ENCODE data around the gene MOB3C. TPM values are rescaled to one million over a fixed set of nuclear protein-coding genes. Genes with fewer than 3 reads are reported as not detected.
"Not testable (repeated sequence)": the region's sequence is repeated elsewhere in the genome, so short reads cannot be mapped to it uniquely, and the experiment has no call there.

Gene MOB3C
- total RNA-seq, 4 donors from 2014 or later: 19.5 to 27.0 (median 24.4) TPM

DNA sequence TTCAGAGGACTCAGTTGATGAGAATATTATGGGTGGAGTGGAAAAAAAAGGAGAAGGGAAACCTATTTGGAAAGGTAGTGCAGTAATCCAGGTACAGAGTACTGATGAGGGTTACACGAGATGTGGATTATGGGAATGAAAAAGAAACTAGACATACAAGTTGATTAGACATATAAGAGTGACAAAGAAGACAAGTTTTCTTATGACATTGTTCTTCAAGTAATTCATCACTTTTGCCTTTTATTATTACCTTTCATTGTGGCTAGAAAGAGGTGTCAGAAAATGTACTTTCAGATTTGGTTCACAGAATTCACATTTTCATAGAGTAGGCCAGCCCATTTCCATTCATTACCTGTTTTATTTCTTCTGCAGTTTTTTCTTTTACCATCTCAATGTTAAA lies 41.2 kb upstream of the MOB3C start:
- peaks cover 0 to 30% (median 19%) of the 10 kb centered on the region in 4 donors for H3K4me1 ChIP-seq
- intact Hi-C loops (cut with DNase I): no loop called here
- H3K27ac ChIP-seq (replicated peaks in 1 of 4): peak overlapping the region in 2 of 4 donors; percentile 47 to 50
- WGBS: 88% methylated on average over 1 of the region's 1 CpG
- no peak for DNase-seq (ENCODE audit: extremely low spot score)
- peaks cover 0 to 80% (median 47%) of the 10 kb centered on the region in 4 donors for H3K36me3 ChIP-seq
- H3K27me3 ChIP-seq: no peaks in the 10 kb centered on the region
- no peak overlapping the region for H3K4me3 ChIP-seq
- TF ChIP-seq POLR2A (IDR thresholded peaks at IDR 0.05; ENCODE audit: low read depth) (no peak), POLR2AphosphoS5 (IDR thresholded peaks at IDR 0.05) (no peak), EP300 (IDR thresholded peaks at IDR 0.05) (no peak)
- TF ChIP-seq, protein P1, sequence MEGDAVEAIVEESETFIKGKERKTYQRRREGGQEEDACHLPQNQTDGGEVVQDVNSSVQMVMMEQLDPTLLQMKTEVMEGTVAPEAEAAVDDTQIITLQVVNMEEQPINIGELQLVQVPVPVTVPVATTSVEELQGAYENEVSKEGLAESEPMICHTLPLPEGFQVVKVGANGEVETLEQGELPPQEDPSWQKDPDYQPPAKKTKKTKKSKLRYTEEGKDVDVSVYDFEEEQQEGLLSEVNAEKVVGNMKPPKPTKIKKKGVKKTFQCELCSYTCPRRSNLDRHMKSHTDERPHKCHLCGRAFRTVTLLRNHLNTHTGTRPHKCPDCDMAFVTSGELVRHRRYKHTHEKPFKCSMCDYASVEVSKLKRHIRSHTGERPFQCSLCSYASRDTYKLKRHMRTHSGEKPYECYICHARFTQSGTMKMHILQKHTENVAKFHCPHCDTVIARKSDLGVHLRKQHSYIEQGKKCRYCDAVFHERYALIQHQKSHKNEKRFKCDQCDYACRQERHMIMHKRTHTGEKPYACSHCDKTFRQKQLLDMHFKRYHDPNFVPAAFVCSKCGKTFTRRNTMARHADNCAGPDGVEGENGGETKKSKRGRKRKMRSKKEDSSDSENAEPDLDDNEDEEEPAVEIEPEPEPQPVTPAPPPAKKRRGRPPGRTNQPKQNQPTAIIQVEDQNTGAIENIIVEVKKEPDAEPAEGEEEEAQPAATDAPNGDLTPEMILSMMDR (IDR thresholded peaks at IDR 0.05): no peak
- H3K9me3 ChIP-seq: no peaks in the 10 kb centered on the region

DNA sequence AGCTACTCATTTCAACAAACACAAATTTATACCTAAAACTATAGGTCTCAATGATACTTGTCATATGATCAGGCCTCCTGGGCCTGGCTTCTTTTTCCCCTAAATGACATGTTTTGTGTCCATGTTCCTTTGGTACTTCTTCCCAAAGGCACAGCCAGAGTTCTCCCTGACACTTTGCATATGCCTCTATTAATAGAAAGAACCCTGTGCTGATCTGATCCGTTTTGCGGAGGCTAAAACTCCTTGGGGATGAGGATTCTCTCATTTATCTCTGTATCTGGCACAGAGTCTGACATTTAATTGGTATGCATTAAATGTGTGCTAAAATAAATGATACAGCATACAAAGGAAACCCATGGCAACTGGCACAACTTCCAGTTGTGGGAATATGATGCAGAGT lies 40.0 kb upstream of the MOB3C start:
- Histone ChIP-seq H3K4me1 (peaks cover 0 to 30% (median 19%) of the 10 kb centered on the region in 4 donors), H3K27me3 (no peaks in the 10 kb centered on the region), H3K9me3 (no peaks in the 10 kb centered on the region), H3K4me3 (no peak overlapping the region), H3K36me3 (peaks cover 5 to 78% (median 53%) of the 10 kb centered on the region in 4 donors), H3K27ac (replicated peaks in 1 of 4) (peak overlapping the region in 2 of 4 donors; percentile 47 to 50)
- intact Hi-C loops (cut with DNase I): no loop called here
- no peak for DNase-seq (ENCODE audit: extremely low spot score)
- WGBS: 13% methylated on average over 2 of the region's 2 CpGs
- TF ChIP-seq, protein P1 (IDR thresholded peaks at IDR 0.05): no peak
- TF ChIP-seq EP300 (IDR thresholded peaks at IDR 0.05): no peak
- no peak for TF ChIP-seq POLR2A (IDR thresholded peaks at IDR 0.05; ENCODE audit: low read depth)
- no peak for TF ChIP-seq POLR2AphosphoS5 (IDR thresholded peaks at IDR 0.05)

DNA sequence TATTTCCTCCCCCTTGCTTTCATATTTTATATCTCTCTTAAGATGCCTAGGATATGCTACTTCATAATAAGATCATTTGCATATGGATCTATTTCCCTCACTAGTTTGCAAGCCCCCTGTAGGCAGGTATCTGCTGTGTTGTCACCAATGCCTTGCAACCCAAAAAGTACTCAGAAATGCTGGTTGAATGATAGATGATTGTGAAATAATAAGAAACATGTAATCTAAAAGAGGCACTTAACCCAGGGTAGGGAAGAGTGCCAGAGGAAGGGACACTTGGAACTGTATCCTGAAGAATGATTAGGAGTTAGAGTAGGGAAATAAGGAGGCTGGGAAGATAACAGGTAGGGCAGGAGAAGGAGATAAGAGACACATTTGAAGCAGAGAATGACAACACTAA lies 39.2 kb upstream of the MOB3C start:
- H3K36me3 ChIP-seq: peaks cover 5 to 76% (median 51%) of the 10 kb centered on the region in 4 donors
- intact Hi-C loops (cut with DNase I): no loop called here
- TF ChIP-seq POLR2AphosphoS5 (IDR thresholded peaks at IDR 0.05) (no peak), POLR2A (IDR thresholded peaks at IDR 0.05; ENCODE audit: low read depth) (no peak), EP300 (IDR thresholded peaks at IDR 0.05) (no peak)
- TF ChIP-seq, protein P1 (IDR thresholded peaks at IDR 0.05): no peak
- peak overlapping the region in 2 of 4 donors; percentile 47 to 50 for H3K27ac ChIP-seq (replicated peaks in 1 of 4)
- no peaks in the 10 kb centered on the region for H3K9me3 ChIP-seq
- H3K27me3 ChIP-seq: no peaks in the 10 kb centered on the region
- no peak overlapping the region for H3K4me3 ChIP-seq
- H3K4me1 ChIP-seq: peaks cover 0 to 30% (median 19%) of the 10 kb centered on the region in 4 donors
- DNase-seq (ENCODE audit: extremely low spot score): no peak

DNA sequence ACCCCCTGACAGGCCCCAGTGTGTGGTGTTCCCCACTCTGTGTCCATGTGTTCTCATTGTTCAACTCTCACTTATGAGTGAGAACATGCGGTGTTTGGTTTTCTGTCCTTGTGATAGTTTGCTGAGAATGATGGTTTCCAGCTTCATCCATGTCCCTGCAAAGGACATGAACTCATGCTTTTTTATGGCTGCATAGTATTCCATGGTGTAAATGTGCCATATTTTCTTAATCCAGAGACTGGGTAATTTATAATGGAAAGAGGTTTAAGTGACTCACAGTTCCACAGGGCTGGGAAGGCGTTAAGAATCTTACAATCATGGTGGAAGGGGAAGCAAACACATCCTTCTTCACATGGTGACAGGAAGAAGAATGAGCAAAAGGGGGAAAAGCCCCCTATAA lies 38.1 kb upstream of the MOB3C start:
- peaks cover 15 to 80% (median 56%) of the 10 kb centered on the region in 4 donors for H3K36me3 ChIP-seq
- peaks cover 0 to 30% (median 19%) of the 10 kb centered on the region in 4 donors for H3K4me1 ChIP-seq
- peak overlapping the region in 1 of 4 donors; percentile 79 for H3K27ac ChIP-seq (replicated peaks in 1 of 4)
- H3K9me3 ChIP-seq; H3K4me3 ChIP-seq; H3K27me3 ChIP-seq; DNase-seq (ENCODE audit: extremely low spot score); intact Hi-C loops (cut with DNase I): not testable (repeated sequence)
- 100% methylated on average over 2 of the region's 2 CpGs for WGBS

DNA sequence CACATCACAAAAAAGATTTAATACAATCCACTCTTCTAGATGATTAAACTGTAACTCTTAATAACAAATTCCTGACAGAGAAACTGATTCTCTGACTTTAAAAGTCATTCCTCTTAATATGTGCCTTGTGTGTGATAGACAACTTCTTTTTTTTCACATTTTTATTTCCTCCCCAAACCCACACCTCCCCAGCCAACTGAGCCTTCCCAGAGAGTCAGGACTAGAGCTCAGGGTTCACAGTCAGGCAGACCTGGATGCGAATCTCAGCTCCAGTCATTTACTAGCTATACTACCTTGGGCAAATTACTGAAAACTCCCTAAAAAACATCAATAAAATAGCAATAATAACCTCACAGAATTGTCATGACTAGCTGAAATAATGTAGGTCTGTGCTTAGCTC lies 37.4 kb upstream of the MOB3C start:
- no peak for DNase-seq (ENCODE audit: extremely low spot score)
- Histone ChIP-seq H3K36me3 (peaks cover 19 to 78% (median 57%) of the 10 kb centered on the region in 4 donors), H3K27ac (replicated peaks in 1 of 4) (peak overlapping the region; percentile 63 to 79 (median 69)), H3K4me1 (peaks cover 0 to 30% (median 19%) of the 10 kb centered on the region in 4 donors), H3K4me3 (peak overlapping the region in 3 of 4 donors; percentile 7 to 28 (median 19)), H3K27me3 (no peaks in the 10 kb centered on the region), H3K9me3 (peaks cover 0 to 6% (median 0%) of the 10 kb centered on the region in 4 donors)
- intact Hi-C loops (cut with DNase I): no loop called here
- TF ChIP-seq POLR2AphosphoS5 (IDR thresholded peaks at IDR 0.05) (no peak), POLR2A (IDR thresholded peaks at IDR 0.05; ENCODE audit: low read depth) (no peak), EP300 (IDR thresholded peaks at IDR 0.05) (no peak)
- TF ChIP-seq, protein P1 (IDR thresholded peaks at IDR 0.05): no peak
- 94% methylated on average over 1 of the region's 1 CpG for WGBS

Measured in esophagus muscularis mucosa (tissue), 4 donors.